ENCODE measurements around the gene KRTAP4-12.
A peak's percentile ranks its signal among the peaks of the same experiment; 100 is the strongest.
"Not testable (repeated sequence)": the region's sequence is repeated elsewhere in the genome, so short reads cannot be mapped to it uniquely, and the experiment has no call there.

Gene KRTAP4-12

DNA sequence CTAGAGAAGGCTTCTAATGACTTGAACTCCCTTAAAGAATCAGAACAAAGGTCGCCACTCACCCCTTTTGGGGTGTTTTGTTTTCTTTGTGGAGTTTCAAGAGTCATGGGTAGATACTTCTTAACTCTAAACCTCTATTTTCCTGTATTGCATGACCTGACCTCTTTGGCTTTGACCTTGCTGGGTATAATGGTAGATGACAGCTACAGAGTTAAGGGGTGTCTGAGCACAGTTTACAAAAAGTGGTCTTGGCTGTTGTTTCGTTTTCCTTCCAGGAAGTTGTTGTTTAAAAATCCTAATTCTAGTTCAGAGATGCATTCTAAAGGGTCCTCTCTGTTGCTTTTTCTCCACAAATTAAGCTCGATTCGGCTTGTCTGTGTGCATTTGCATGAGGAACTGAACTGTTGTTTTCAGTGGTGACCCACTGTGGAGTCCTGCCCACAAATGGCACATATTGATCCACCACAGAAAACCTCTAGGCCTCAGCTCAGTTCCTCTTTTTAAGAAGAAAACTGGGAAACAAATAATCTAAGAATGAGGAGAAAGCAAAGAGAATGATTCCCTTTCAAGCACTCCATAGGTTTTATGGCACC is 35.1 kb downstream of the KRTAP4-12 start:
- not testable (repeated sequence) for H3K18ac ChIP-seq (ENCODE audit: low read depth in 1 of 2, low read length in 2 of 2); H3K27me3 ChIP-seq (ENCODE audit: control insufficient read depth in 1 of 2, insufficient read depth in 1 of 2, low read length in 2 of 2); H3K27ac ChIP-seq (ENCODE audit: low read length, poor library complexity, severe bottlenecking); H3K4me1 ChIP-seq (ENCODE audit: control insufficient read depth, insufficient read depth, low read depth, low read length); H2BK120ac ChIP-seq (ENCODE audit: low read depth, low read length); H3K4me3 ChIP-seq (ENCODE audit: insufficient read depth in 1 of 2, low read depth in 1 of 2, low read length in 2 of 2); H4K8ac ChIP-seq (ENCODE audit: low read length); H3K9ac ChIP-seq (ENCODE audit: low read length); H2AK5ac ChIP-seq (ENCODE audit: low read length, severe bottlenecking); H2BK5ac ChIP-seq (ENCODE audit: low read depth, low read length, poor library complexity, severe bottlenecking); H3K4ac ChIP-seq (ENCODE audit: low read depth in 1 of 2, low read length in 2 of 2); H3K36me3 ChIP-seq (ENCODE audit: control insufficient read depth in 1 of 2, insufficient read depth in 2 of 2, low read depth in 1 of 2, low read length in 2 of 2); H4K91ac ChIP-seq (ENCODE audit: low read length); H3K14ac ChIP-seq (ENCODE audit: low read length in 2 of 2); H2BK15ac ChIP-seq (ENCODE audit: low read depth, poor library complexity, severe bottlenecking); DNase-seq; H3K23ac ChIP-seq (ENCODE audit: low read length in 2 of 2); H2AFZ ChIP-seq (ENCODE audit: low read depth, low read length); H3K79me1 ChIP-seq (replicated peaks; ENCODE audit: low read length, poor library complexity, severe bottlenecking); H3K4me2 ChIP-seq (ENCODE audit: low read length, poor library complexity, severe bottlenecking); H2BK12ac ChIP-seq (ENCODE audit: low read length in 2 of 2); H3K9me3 ChIP-seq (ENCODE audit: control insufficient read depth, low read length)
- no CpG with 5 or more reads among the region's 4 CpGs for WGBS

GRCh38 chr17:41084100-41084856 is 39.7 kb downstream of the KRTAP4-12 start, which contains the start of gene KRTAP4-7:
Gene KRTAP4-7, plus strand, starts transcription at chr17:41084150. Its CDS starts 57 bp downstream, at chr17:41084207.
- not testable (repeated sequence) for H3K23ac ChIP-seq (ENCODE audit: low read length in 2 of 2); H2BK15ac ChIP-seq (ENCODE audit: low read depth, poor library complexity, severe bottlenecking); H3K36me3 ChIP-seq (ENCODE audit: control insufficient read depth in 1 of 2, insufficient read depth in 2 of 2, low read depth in 1 of 2, low read length in 2 of 2); H3K4me3 ChIP-seq (ENCODE audit: insufficient read depth in 1 of 2, low read depth in 1 of 2, low read length in 2 of 2); DNase-seq; H3K4me1 ChIP-seq (ENCODE audit: control insufficient read depth, insufficient read depth, low read depth, low read length); H3K4ac ChIP-seq (ENCODE audit: low read depth in 1 of 2, low read length in 2 of 2); H2BK5ac ChIP-seq (ENCODE audit: low read depth, low read length, poor library complexity, severe bottlenecking); H3K27me3 ChIP-seq (ENCODE audit: control insufficient read depth in 1 of 2, insufficient read depth in 1 of 2, low read length in 2 of 2); H4K8ac ChIP-seq (ENCODE audit: low read length); H3K9me3 ChIP-seq (ENCODE audit: control insufficient read depth, low read length); H4K91ac ChIP-seq (ENCODE audit: low read length); H2BK120ac ChIP-seq (ENCODE audit: low read depth, low read length); H3K9ac ChIP-seq (ENCODE audit: low read length); H2AFZ ChIP-seq (ENCODE audit: low read depth, low read length); H3K79me1 ChIP-seq (replicated peaks; ENCODE audit: low read length, poor library complexity, severe bottlenecking); H2BK12ac ChIP-seq (ENCODE audit: low read length in 2 of 2); H3K4me2 ChIP-seq (ENCODE audit: low read length, poor library complexity, severe bottlenecking)
- 85% methylated on average over 13 of the region's 14 CpGs for WGBS
- peak within 1 kb of the TSS in 1 of 2 experiments; percentile 81 for H3K14ac ChIP-seq (ENCODE audit: low read length in 2 of 2)
- peak within 1 kb of the TSS; percentile 71 for H3K27ac ChIP-seq (ENCODE audit: low read length, poor library complexity, severe bottlenecking)
- H3K18ac ChIP-seq (ENCODE audit: low read depth in 1 of 2, low read length in 2 of 2): peak within 1 kb of the TSS in 1 of 2 experiments; percentile 57
- H2AK5ac ChIP-seq (ENCODE audit: low read length, severe bottlenecking): peak within 1 kb of the TSS; percentile 39

- not testable (repeated sequence) for H3K14ac ChIP-seq (ENCODE audit: low read length in 2 of 2); H3K36me3 ChIP-seq (ENCODE audit: control insufficient read depth in 1 of 2, insufficient read depth in 2 of 2, low read depth in 1 of 2, low read length in 2 of 2); H3K4me2 ChIP-seq (ENCODE audit: low read length, poor library complexity, severe bottlenecking); H3K4me3 ChIP-seq (ENCODE audit: insufficient read depth in 1 of 2, low read depth in 1 of 2, low read length in 2 of 2); H2AK5ac ChIP-seq (ENCODE audit: low read length, severe bottlenecking); H3K9me3 ChIP-seq (ENCODE audit: control insufficient read depth, low read length); H2BK5ac ChIP-seq (ENCODE audit: low read depth, low read length, poor library complexity, severe bottlenecking); H3K4me1 ChIP-seq (ENCODE audit: control insufficient read depth, insufficient read depth, low read depth, low read length); H4K8ac ChIP-seq (ENCODE audit: low read length); H3K79me1 ChIP-seq (replicated peaks; ENCODE audit: low read length, poor library complexity, severe bottlenecking); H2BK120ac ChIP-seq (ENCODE audit: low read depth, low read length); H3K18ac ChIP-seq (ENCODE audit: low read depth in 1 of 2, low read length in 2 of 2); H2AFZ ChIP-seq (ENCODE audit: low read depth, low read length); H4K91ac ChIP-seq (ENCODE audit: low read length); DNase-seq; H2BK12ac ChIP-seq (ENCODE audit: low read length in 2 of 2); H2BK15ac ChIP-seq (ENCODE audit: low read depth, poor library complexity, severe bottlenecking); H3K4ac ChIP-seq (ENCODE audit: low read depth in 1 of 2, low read length in 2 of 2); H3K27me3 ChIP-seq (ENCODE audit: control insufficient read depth in 1 of 2, insufficient read depth in 1 of 2, low read length in 2 of 2); H3K9ac ChIP-seq (ENCODE audit: low read length); H3K23ac ChIP-seq (ENCODE audit: low read length in 2 of 2)
- WGBS: no CpG with 5 or more reads among the region's 2 CpGs
- H3K27ac ChIP-seq (ENCODE audit: low read length, poor library complexity, severe bottlenecking): peak overlapping the region; percentile 71
These were observed 40.6 kb downstream of the KRTAP4-12 start for GRCh38 chr17:41083427-41083826.

DNA sequence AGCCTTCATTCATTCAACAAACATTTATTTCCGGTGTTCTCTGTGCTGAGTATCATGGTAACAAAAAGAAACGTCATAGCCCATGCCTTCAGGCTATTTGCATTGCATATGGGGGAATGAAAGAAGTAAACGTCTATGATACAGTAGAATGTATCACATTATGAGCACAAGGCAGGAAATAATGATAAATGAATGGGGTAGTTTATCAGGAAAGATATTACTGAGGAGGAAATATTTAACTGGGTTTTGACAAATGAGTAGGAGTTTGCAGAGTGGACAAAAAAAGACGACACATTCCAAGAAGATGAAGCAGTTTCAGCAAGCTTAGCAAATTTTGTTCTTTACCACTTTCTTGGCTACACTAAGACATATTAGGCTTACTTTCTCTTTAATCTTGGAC is 41.4 kb downstream of the KRTAP4-12 start:
- Histone ChIP-seq H3K4me2 (ENCODE audit: low read length, poor library complexity, severe bottlenecking) (no peak overlapping the region), H3K14ac (ENCODE audit: low read length in 2 of 2) (no peak overlapping the region)
- 52% methylated on average over 2 of the region's 4 CpGs for WGBS

More for the DNA sequence above, 41.4 kb downstream of the KRTAP4-12 start:
- Histone ChIP-seq H2BK12ac (ENCODE audit: low read length in 2 of 2) (no peak overlapping the region), H3K36me3 (ENCODE audit: control insufficient read depth in 1 of 2, insufficient read depth in 2 of 2, low read depth in 1 of 2, low read length in 2 of 2) (no peaks in the 10 kb centered on the region), H2BK120ac (ENCODE audit: low read depth, low read length) (no peak overlapping the region), H2AK5ac (ENCODE audit: low read length, severe bottlenecking) (no peak overlapping the region), H3K79me1 (replicated peaks; ENCODE audit: low read length, poor library complexity, severe bottlenecking) (no peaks in the 10 kb centered on the region), H3K18ac (ENCODE audit: low read depth in 1 of 2, low read length in 2 of 2) (no peak overlapping the region), H3K27me3 (ENCODE audit: control insufficient read depth in 1 of 2, insufficient read depth in 1 of 2, low read length in 2 of 2) (no peaks in the 10 kb centered on the region), H4K8ac (ENCODE audit: low read length) (no peak overlapping the region), H3K4ac (ENCODE audit: low read depth in 1 of 2, low read length in 2 of 2) (no peak overlapping the region), H3K4me1 (ENCODE audit: control insufficient read depth, insufficient read depth, low read depth, low read length) (peaks cover 4% of the 10 kb centered on the region), H2BK15ac (ENCODE audit: low read depth, poor library complexity, severe bottlenecking) (no peak overlapping the region), H3K9ac (ENCODE audit: low read length) (no peak overlapping the region), H4K91ac (ENCODE audit: low read length) (no peak overlapping the region), H3K4me3 (ENCODE audit: insufficient read depth in 1 of 2, low read depth in 1 of 2, low read length in 2 of 2) (no peak overlapping the region), H3K27ac (ENCODE audit: low read length, poor library complexity, severe bottlenecking) (peak overlapping the region; percentile 76), H2AFZ (ENCODE audit: low read depth, low read length) (no peak overlapping the region), H3K9me3 (ENCODE audit: control insufficient read depth, low read length) (no peaks in the 10 kb centered on the region), H3K23ac (ENCODE audit: low read length in 2 of 2) (no peak overlapping the region), H2BK5ac (ENCODE audit: low read depth, low read length, poor library complexity, severe bottlenecking) (no peak overlapping the region)
- no peak for DNase-seq

Measured in mesenchymal stem cell (in vitro differentiated cells and primary cell).